HG03196 (cell line): ENCODE data around the gene TMEM141.
"Not testable (repeated sequence)": the region's sequence is repeated elsewhere in the genome, so short reads cannot be mapped to it uniquely, and the experiment has no call there.

Source experiments
- ATAC-seq: cut with Tn5 transposase; IDR thresholded peaks from one replicate; pipeline ENCODE4 v1.9.1; 2021; ENCODE audit not compliant: unreplicated experiment

Gene TMEM141

DNA sequence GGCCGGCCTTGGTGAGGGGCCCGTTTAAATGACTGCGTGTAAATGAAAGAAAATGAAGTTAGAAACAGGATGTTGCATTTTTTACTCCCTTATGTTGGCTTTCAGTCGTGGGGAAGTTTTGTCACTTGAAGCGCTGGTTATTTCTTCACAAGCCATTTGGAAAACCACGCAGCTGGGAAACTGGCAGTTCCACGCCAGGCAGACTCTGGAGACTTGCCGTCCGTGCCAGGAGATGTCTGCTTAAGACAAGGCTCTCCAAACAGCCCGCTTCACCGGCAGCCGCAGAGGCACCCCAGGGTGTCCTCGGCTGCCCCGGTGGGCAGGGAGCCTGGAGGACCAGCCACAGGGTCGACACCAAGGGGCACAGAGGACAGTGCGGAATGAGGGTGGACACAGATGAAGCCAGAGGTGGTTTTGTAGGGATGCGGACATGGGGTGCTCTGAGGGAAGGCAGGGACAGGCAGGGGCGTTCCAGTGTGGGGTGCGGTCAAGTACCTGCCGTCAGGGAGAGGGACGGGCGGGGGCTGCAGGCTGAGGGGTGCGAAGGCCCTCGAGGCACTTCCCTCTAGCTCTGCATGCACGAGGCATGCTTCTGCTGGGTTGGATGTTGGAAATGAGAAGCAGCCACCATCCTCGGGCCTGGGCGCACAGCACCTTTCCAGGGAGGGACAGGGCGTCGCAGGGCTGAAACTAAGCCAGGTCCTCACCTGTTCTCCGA lies 40.0 kb downstream of the TMEM141 start:
- no peak for ATAC-seq

DNA sequence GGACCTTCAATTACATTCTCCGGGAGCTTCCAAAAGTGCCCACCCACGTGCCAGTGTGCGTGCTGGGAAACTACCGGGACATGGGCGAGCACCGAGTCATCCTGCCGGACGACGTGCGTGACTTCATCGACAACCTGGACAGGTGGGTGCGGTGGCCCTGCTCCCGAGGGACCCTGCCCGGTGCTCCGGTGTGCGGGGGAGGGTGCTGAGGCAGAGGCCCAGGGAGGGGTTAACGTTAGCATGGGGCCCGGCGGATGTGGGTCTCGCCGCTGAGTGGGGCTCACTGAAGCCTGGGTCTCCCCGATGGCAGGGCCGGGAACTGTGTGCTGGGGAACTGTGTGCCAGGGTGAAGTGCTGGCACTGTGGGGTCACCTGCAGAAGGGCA lies 40.6 kb downstream of the TMEM141 start:
- no peak for ATAC-seq

DNA sequence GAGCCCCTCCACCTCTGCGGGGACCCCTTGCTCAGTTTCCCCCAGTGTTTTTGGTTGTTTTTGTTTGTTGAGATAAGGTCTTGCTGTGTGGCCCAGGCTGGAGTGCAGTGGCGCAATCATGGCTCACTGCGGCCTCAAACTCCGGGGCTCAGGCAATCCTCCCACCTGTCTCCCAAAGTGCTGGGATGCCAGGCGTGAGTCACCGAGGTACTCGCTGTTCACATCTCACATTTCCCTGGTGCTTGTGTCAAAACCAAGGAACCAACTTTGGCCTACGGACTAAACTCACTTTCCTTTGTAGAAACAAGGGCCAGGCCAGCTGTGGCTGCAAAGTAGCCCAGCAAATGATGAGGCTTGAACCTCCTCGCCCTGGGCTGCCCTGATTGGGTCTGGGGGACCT lies 41.4 kb downstream of the TMEM141 start:
- no peak for ATAC-seq

DNA sequence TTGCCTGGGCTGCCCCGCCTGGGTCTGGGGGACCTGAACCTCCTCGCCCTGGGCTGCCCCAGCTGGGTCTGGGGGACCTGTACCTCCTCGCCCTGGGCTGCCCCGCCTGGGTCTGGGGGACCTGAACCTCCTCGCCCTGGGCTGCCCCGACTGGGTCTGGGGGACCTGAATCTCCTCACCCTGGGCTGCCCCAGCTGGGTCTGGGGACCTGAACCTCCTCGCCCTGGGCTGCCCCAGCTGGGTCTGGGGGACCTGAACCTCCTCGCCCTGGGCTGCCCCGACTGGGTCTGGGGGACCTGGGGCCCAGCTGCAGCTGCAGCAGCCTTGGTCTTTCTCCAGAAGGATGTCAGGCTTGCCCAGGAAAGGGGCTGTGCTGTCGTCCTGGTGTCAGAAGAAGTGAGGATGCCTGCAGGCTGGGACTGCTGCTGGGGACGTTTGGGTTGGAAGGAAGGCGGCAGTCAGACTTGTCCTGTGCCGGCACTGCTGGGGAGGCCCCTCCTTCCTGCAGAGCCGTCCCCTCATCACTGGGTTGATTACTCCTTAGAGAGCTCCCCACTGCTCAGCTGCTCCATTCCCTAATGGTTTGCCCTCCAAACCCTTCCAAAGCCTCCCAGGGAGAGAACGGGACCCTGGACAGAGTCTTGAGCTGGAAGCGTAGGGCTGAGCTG lies 42.4 kb downstream of the TMEM141 start:
- not testable (repeated sequence) for ATAC-seq

DNA sequence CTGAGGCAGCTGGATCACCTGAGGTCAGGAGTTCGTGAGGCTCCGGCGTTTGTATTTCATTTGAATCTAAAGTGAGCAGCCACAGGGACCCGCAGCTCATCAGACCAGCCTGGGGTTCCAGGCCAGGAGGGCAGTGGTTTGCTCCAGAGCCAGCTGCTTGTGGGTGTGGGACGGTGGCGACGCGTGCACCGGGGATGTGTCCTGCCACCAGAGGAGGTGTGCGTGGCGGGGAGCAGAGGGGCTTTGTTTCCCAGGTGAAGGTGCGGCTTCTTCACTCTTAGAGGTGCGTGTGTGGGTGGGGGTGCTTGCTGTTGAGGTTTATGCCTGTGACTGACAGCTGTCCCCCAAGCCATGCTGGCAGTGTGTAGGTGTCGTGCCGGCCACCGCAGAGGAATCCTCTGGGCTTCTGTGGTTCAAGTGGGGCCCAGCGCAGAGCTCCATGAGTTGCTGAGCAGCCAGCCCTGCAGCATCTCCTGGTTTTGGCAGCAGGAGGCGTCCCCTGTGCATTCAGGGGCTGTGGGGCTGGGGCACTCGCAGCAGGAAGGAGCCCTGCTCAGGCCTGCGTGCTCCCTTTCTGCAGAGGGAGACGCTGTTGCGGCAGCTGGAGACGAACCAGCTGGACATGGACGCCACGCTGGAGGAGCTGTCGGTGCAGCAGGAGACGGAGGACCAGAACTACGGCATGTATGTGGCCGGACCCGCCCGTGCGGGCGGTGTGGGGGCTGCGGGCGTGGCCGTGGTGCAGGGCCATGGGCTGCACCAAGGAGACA lies 44.2 kb downstream of the TMEM141 start:
- no peak for ATAC-seq

DNA sequence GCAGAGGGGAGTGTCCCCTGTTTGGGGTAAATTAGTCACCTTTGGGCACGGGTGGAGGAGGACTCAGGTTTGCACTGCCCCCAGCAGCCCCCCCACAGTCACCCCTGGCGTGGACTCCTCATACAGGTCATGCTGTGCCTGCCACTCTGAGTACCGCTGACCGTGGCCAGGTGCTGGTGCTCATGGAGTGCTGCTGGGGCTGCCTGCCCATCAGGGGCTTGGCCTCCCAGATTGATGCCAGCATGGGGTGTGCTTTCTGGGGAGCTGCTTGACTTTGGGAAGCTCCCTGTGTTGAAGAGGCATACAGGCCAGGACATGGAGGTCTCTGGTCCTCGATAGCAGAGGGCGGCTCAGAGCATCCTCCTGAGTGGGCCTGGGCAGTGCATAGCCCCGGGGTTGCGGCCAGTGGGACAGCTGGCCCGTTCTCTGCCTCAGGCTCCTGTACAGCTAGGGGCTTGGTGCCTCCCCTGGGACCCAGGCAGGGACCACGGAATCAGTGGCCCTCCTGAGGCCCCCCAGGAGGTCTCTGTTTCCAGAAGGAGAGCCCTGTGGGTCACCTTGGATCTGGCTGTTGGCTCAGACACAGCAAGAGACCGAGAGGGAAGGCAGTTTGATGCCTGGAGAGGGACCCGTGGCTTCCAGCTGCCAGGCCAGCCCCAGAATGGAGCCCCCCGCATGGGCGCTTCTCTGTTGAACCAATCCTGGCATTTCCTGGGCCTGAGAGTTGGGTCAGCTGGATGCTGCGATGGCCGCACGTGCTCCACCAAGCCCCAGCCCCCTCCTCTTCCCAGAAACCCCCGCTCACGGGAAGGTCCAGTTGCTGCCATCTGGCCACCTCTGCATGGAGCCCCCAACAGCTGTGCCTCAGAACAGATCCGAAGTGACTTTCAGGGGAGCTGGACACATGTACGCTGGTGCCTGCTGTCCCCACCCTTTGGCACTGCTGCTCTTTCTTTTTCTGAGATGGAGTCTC lies 45.1 kb downstream of the TMEM141 start:
- ATAC-seq: no peak

DNA sequence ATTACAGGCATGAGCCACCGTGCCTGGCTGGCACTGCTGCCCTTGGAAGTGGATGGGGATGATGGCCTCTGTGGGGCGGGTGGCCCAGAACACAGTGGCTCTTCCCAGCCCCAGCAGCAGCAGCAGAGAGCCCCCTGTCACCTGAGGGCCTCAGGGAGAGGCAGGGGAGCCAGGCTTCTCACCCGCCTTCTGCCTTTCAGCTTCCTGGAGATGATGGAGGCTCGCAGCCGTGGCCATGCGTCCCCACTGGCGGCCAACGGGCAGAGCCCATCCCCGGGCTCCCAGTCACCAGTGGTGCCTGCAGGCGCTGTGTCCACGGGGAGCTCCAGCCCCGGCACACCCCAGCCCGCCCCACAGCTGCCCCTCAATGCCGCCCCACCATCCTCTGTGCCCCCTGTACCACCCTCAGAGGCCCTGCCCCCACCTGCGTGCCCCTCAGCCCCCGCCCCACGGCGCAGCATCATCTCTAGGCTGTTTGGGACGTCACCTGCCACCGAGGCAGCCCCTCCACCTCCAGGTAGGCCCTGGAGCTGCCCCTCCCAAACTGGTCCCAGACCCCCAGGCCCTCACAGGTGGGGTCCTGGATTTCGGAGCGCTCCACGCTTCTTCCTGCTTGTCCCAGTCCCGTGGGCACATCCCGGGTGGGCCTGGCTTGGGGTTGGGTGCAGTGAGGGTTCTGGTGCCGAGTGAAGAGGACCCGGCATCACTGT lies 46.2 kb downstream of the TMEM141 start:
- no peak for ATAC-seq

DNA sequence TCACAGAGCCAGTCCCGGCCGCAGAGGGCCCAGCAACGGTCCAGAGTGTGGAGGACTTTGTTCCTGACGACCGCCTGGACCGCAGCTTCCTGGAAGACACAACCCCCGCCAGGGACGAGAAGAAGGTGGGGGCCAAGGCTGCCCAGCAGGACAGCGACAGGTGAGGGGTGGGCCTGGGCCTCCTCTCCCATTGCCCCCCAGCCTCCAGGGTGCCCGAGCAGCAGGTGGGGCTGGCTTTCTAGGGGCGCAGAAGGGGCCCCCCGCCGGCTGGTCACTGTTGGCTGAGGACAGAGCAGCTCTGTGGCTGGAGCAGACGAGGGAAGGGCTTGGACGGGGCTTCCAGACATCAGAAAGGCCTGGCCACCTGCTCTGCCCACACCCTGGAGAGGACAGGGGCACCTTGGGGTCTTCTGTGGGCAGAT lies 46.7 kb downstream of the TMEM141 start:
- not testable (repeated sequence) for ATAC-seq

DNA sequence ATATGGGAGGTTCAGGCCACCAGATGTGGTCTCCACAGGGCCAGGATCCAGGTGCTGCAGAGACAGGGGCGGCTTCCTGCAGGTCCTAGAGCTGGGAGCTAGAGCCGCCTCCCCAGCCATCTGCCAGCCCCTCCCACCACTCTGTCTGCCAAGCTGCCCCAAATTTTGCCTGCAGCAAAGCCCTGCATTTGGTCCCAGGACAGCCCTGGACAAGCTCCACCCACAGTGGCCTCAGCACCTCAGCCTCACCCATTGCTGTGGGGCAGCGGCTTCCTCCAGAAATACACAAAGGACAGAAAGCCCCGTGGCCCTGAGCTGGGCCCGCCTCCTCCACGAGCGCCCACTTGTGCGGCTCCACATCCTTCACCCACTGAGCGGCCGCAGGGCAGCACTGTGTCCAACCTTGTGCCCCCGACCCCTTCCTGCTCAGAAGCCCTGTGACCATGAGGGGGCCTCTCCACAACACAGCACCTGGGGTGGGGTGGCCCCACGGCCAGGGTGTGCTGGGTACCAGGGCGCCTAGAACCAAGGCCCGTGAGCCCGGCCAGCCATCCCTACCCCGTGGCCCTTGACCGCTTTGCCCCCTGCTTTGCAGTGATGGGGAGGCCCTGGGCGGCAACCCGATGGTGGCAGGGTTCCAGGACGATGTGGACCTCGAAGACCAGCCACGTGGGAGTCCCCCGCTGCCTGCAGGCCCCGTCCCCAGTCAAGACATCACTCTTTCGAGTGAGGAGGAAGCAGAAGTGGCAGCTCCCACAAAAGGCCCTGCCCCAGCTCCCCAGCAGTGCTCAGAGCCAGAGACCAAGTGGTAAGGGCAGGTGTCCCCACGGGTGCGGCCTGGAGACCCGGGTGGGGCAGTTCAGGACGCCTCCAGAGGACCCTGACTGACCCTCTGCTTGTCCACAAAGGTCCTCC lies 47.4 kb downstream of the TMEM141 start:
- no peak for ATAC-seq

DNA sequence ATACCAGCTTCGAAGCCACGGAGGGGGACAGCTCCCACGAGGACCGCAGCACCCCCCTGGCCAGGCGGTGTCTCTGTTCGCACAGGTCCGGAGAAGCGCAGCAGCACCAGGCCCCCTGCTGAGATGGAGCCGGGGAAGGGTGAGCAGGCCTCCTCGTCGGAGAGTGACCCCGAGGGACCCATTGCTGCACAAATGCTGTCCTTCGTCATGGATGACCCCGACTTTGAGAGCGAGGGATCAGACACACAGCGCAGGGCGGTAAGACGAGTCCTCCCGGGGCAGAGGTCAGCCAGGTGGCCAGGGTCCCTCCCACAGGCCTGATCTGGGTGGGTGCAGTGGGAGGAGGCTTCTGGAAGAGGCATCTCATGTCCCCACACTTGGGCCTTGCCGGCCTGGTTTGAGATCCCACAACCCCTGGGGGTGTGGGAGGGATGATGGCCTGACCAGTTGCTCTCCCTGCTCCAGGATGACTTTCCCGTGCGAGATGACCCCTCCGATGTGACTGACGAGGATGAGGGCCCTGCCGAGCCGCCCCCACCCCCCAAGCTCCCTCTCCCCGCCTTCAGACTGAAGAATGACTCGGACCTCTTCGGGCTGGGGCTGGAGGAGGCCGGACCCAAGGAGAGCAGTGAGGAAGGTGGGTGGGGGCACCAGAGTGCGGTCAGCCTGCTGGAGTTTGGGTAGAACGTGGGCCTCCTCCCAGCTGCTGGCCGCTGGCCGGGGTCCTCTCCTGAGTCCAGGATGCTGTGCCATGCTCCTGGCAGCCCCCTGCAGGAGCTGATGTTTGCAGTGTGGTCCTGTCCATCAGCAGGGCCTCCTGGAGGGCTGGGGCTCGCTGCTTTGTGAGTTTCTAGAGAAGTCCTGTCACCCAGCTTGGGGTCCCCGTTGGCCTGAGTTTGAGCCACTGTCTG lies 48.3 kb downstream of the TMEM141 start:
- ATAC-seq: no peak

DNA sequence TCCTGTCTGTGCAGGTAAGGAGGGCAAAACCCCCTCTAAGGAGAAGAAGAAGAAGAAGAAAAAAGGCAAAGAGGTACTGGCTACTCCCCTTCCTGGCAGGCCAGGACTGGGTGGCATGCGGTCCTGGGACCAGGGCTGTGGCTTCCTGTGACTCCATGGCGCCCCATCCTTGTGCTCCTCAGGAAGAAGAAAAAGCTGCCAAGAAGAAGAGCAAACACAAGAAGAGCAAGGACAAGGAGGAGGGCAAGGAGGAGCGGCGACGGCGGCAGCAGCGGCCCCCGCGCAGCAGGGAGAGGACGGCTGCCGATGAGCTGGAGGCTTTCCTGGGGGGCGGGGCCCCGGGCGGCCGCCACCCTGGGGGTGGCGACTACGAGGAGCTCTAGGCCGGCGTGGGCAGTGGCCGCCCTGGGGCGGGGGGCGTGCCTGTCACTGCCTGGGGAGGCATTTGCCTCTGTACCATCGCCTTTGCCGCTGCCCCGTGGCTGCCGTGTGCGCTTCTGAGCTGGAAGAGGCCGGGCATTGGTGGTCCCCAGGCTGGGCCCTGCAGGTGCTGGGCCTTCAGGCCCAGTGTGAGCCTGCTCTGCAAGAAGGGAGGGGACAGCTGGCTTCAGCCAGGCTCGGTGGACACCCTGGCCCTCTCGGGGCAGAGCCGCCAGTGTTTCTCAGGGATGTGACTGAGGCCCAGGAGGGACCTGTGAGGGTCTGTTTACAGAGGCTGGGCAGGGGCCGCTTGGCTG lies 49.2 kb downstream of the TMEM141 start:
- no peak for ATAC-seq

DNA sequence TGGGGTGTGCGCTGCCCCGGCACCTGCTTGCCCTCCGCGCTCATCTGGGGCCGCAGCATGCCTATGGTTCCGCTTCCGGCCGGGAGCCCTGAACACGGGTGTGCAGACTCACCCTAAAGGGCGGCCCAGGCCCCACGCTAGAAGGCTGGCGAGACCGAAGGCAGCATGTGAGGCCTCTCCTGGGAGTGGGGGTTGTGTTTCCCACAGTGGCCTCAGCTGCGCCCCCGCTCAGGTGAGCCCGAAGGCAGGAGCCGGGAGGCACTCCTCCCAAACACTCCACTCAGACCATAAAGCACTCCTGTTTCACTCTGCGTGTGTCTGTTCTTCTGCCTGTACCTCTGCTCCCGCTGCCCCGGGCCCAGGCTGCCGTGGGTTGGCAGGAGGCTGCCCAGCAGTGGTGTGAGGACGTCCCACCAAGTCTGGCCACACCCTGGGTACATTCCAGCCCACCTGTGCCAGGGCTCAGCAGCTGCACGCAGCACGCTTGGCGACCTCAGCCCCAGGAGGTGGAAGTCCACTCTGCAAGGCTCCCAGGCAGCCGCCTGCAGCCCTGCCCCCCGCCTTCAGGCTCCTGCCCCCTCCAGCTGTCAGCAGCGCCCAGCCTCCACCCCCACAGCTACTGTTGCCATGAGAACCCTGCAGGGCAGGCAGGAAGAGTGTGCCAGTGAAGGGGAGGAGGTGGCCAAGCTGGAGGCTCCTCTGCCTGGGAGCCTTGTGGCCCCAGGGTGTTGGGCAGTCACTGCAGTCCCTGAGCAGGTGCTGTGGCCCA lies 49.9 kb downstream of the TMEM141 start:
- ATAC-seq: no peak

DNA sequence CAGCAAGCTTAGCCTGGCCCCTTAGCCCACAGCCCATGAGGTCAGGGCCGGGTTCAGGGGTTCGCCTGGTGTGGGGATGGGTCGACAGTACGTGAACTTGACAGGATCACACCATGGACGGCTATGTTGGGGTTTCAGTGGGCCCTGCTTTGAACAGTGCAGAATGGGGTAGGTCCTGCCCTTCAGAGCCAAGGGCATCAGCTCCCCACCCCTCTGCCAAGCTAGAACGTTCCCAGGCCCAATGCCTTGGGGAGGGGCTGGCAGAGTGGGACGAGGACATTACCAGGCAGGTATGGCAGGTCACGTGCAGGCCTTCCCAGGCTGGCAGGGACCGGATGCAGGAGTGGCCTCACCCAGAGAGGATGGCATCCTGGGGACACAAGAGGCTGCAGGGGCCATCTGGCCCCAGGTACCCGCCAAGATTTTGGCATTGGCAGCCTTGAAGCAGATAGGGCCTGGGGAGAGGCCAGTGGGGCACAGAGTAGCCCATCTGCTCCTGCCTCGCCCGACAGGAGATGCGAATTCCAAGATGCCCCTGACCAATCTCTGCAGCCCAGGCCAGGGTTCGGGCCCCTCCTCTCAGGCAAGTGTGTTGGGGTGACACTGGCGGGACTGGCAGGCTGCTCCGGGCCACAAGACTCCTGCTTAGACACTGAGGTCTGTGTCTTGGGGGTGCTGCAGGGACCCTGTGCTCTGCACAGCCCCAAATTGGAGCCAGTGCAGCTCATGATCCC lies 50.7 kb downstream of the TMEM141 start:
- not testable (repeated sequence) for ATAC-seq

DNA sequence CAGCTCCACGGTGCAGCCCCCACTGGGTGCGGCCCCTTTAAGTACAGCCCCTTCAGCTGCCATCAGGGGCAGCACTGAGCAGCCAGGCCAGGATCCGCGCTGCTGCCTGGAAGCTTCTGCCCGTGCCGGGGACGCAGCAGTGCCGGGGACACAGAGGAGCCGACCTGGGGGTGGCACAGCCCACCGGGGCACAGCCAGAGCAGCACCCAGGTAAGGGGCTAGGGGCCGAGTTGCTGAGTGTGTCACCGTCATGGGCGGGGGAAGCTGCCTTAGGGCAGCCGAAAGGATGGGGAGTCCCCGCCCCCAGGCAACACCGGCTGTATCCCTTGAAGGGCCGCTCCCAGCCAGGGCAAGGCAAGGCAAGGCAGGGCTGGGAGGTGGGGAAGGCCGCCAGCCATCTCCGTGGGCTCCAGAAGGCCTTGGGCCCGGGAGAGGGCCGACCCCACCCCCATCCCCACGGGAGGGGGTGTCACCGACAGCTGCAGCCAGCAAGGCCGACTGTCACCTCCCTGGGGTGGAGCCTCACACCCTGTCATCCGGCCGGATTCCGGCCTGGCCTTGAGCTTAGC lies 51.3 kb downstream of the TMEM141 start, which contains the start of gene AJM1:
Gene AJM1, plus strand, starts transcription at position 99 of the 569 bp plus-strand sequence. CDS start 1,937 bp downstream, outside the sequence.
- ATAC-seq: peak; percentile 60
